NCI-H748 (cell line): ENCODE data around the gene NOSTRIN.
"Not testable (repeated sequence)": the region's sequence is repeated elsewhere in the genome, so short reads cannot be mapped to it uniquely, and the experiment has no call there.

Source experiments
- DNase-seq: peaks from one replicate; lab custom pipeline; 2025; ENCODE audit not compliant: unreplicated experiment; lab: John Stamatoyannopoulos, UW

Gene NOSTRIN

GRCh38 chr2:168801961-168802858, at the start of gene NOSTRIN:
Gene NOSTRIN, plus strand, starts transcription at chr2:168802637. Its CDS starts 10 bp downstream, at chr2:168802647.
- no peak for DNase-seq

GRCh38 chr2:168753765-168754329, 48.6 kb upstream of the NOSTRIN start:
- DNase-seq = no peak

- DNase-seq = no peak
These were observed 45.2 kb upstream of the NOSTRIN start for GRCh38 chr2:168757223-168757622.

- peak; percentile 69 for DNase-seq
These were observed 43.2 kb upstream of the NOSTRIN start for GRCh38 chr2:168758970-168759820.

- no peak for DNase-seq
These were observed 37.0 kb upstream of the NOSTRIN start for GRCh38 chr2:168765401-168765800.

GRCh38 chr2:168766600-168766999, 35.8 kb upstream of the NOSTRIN start:
- DNase-seq = no peak

- no peak for DNase-seq
These were observed 35.2 kb upstream of the NOSTRIN start for GRCh38 chr2:168767258-168767657.

- DNase-seq = not testable (repeated sequence)
These were observed 34.1 kb upstream of the NOSTRIN start for GRCh38 chr2:168768357-168768756.

- no peak for DNase-seq
These were observed 31.6 kb upstream of the NOSTRIN start for GRCh38 chr2:168770796-168771195.

- DNase-seq = no peak
These were observed 29.7 kb upstream of the NOSTRIN start for GRCh38 chr2:168772704-168773103.

GRCh38 chr2:168773128-168773527, 29.3 kb upstream of the NOSTRIN start:
- no peak for DNase-seq

- DNase-seq = peak; percentile 65
These were observed 28.5 kb upstream of the NOSTRIN start for GRCh38 chr2:168773719-168774521.

GRCh38 chr2:168775837-168776236, 26.6 kb upstream of the NOSTRIN start:
- DNase-seq = no peak

GRCh38 chr2:168780669-168781071, 21.8 kb upstream of the NOSTRIN start:
- no peak for DNase-seq

GRCh38 chr2:168781191-168781817, 21.1 kb upstream of the NOSTRIN start:
- DNase-seq = no peak

- no peak for DNase-seq
These were observed 20.2 kb upstream of the NOSTRIN start for GRCh38 chr2:168782271-168782670.

- no peak for DNase-seq
These were observed 17.4 kb upstream of the NOSTRIN start for GRCh38 chr2:168784993-168785392.

- DNase-seq = no peak
These were observed 15.2 kb upstream of the NOSTRIN start for GRCh38 chr2:168787098-168787781.

GRCh38 chr2:168787782-168788376, 14.6 kb upstream of the NOSTRIN start:
- no peak for DNase-seq
